A673 (cell line): Measurements from ENCODE around the gene RASAL2. TPM values are rescaled to one million over a fixed set of nuclear protein-coding genes. Genes with fewer than 3 reads are reported as not detected.

Experiments used
- BruUV-seq: library from RNA; stranded (reverse); fragments of 400-500 nt; replicated peaks from 2 replicates; lab custom pipeline; 2021; lab: Mats Ljungman, UMichigan
- CTCF ChIA-PET: fragments of 300-600 bp; sonication (Branson Sonifier 250); formaldehyde crosslinking; loops from one replicate; lab custom pipeline; 2022; ENCODE audit warnings: antibody characterized with exemption; lab: Charles Lee
- POLR2A ChIA-PET: fragments of 300-600 bp; sonication (Branson Sonifier 250); formaldehyde crosslinking; loops from one replicate; lab custom pipeline; 2022; ENCODE audit warnings: antibody characterized with exemption; ENCODE audit not compliant: low non-redundant PET; lab: Charles Lee
- DNase-seq: peaks from one replicate; pipeline ENCODE4 v3.0.0-alpha.2; 2015; ENCODE audit warnings: low spot score
- H3K27ac ChIP-seq: fragments of 200-600 bp; sonication (generic); 2 replicates; pipeline ENCODE4 v1.5.1; 2016; ENCODE audit warnings: mixed run types, low read depth, mild to moderate bottlenecking, mixed read lengths, antibody characterized with exemption, low read length; ENCODE audit not compliant: poor library complexity, severe bottlenecking
- H3K27me3 ChIP-seq: fragments of 200-600 bp; sonication (generic); replicated peaks from 2 replicates; pipeline ENCODE4 v1.6.1; 2017; ENCODE audit warnings: mixed run types, low read depth, mild to moderate bottlenecking, mixed read lengths, antibody characterized with exemption, low read length; ENCODE audit not compliant: insufficient read depth, poor library complexity
- H3K36me3 ChIP-seq: fragments of 200-600 bp; sonication (generic); 2 replicates; pipeline ENCODE4 v1.6.1; 2016; ENCODE audit warnings: mixed run types, mild to moderate bottlenecking, mixed read lengths, antibody characterized with exemption, low read length; ENCODE audit not compliant: insufficient read depth, poor library complexity, severe bottlenecking
- H3K4me1 ChIP-seq: fragments of 200-600 bp; sonication (generic); 2 replicates; pipeline ENCODE4 v1.6.1; 2017; ENCODE audit warnings: mixed run types, mild to moderate bottlenecking, mixed read lengths, antibody characterized with exemption, low read length; ENCODE audit not compliant: insufficient read depth, poor library complexity, severe bottlenecking
- H3K4me3 ChIP-seq: fragments of 200-600 bp; sonication (generic); 2 replicates; pipeline ENCODE4 v1.5.1; 2016; ENCODE audit warnings: low read depth, mixed run types, mild to moderate bottlenecking, mixed read lengths, low read length; ENCODE audit not compliant: poor library complexity, severe bottlenecking
- H3K9me3 ChIP-seq: fragments of 200-600 bp; sonication (generic); 2 replicates; pipeline ENCODE4 v1.6.1; 2016; ENCODE audit warnings: mixed run types, low read depth, mild to moderate bottlenecking, mixed read lengths, antibody characterized with exemption, low read length; ENCODE audit not compliant: poor library complexity, severe bottlenecking
- CTCF ChIP-seq: fragments of 300-800, 200-600 bp; sonication (generic); conservative IDR thresholded peaks from 2 replicates; pipeline ENCODE4 v1.5.1; 2017; ENCODE audit warnings: low read depth, mild to moderate bottlenecking, antibody characterized with exemption, low read length, moderate library complexity, mixed read lengths
- EZH2 ChIP-seq: fragments of 200-600 bp; sonication (generic); IDR thresholded peaks from 2 replicates; pipeline ENCODE4 v1.6.1; 2017; ENCODE audit warnings: borderline replicate concordance, low read depth, mild to moderate bottlenecking, mixed read lengths, antibody characterized with exemption, low read length; ENCODE audit not compliant: poor library complexity, severe bottlenecking
- intact Hi-C: fragments of 100-400 bp; cut with micrococcal nuclease; formaldehyde crosslinking; loops from one replicate; pipeline ENCODE4 v1.10.0; 2022; ENCODE audit not compliant: unreplicated experiment
- total RNA-seq: library from RNA; stranded (reverse); gene quantifications from 2 replicates; pipeline ENCODE4 v1.2.3, GENCODE V29; 2021

The RASAL2 gene
- total RNA-seq, 1 experiment from 2014 or later = 8.3 TPM

GRCh38 chr1:178485541-178485981 is 391.7 kb downstream of the RASAL2 start:
- Histone ChIP-seq H3K36me3 (no peaks in the 10 kb centered on the region), H3K4me1 (peaks cover 7% of the 10 kb centered on the region), H3K4me3 (no peak overlapping the region), H3K9me3 (no peaks in the 10 kb centered on the region), H3K27me3 (no peaks in the 10 kb centered on the region), H3K27ac (no peak overlapping the region)
- DNase-seq = peak; percentile 19
- intact Hi-C loops = no loop called here
- BruUV-seq = no TSS peak
- POLR2A ChIA-PET = no interaction called here
- CTCF ChIA-PET = no interaction called here
- TF ChIP-seq CTCF = no peak
- TF ChIP-seq EZH2 = no peak

- intact Hi-C loops = no loop called here
- Histone ChIP-seq H3K27ac (no peak overlapping the region), H3K4me1 (peaks cover 7% of the 10 kb centered on the region), H3K27me3 (no peaks in the 10 kb centered on the region), H3K36me3 (no peaks in the 10 kb centered on the region), H3K4me3 (no peak overlapping the region), H3K9me3 (no peaks in the 10 kb centered on the region)
- CTCF ChIA-PET = no interaction called here
- TF ChIP-seq CTCF (no peak), EZH2 (no peak)
- no TSS peak for BruUV-seq
- POLR2A ChIA-PET = no interaction called here
- no peak for DNase-seq
Measured at GRCh38 chr1:178486100-178487069, 392.5 kb downstream of the RASAL2 start.

- DNase-seq = no peak
- H3K9me3 ChIP-seq = no peaks in the 10 kb centered on the region
- no peak overlapping the region for H3K4me3 ChIP-seq
- intact Hi-C loops = no loop called here
- POLR2A ChIA-PET = no interaction called here
- no peaks in the 10 kb centered on the region for H3K36me3 ChIP-seq
- CTCF ChIA-PET = no interaction called here
- H3K27me3 ChIP-seq = no peaks in the 10 kb centered on the region
- BruUV-seq = no TSS peak
- peaks cover 7% of the 10 kb centered on the region for H3K4me1 ChIP-seq
- TF ChIP-seq CTCF (no peak), EZH2 (no peak)
- H3K27ac ChIP-seq = no peak overlapping the region
Measured at GRCh38 chr1:178487070-178487615, 393.2 kb downstream of the RASAL2 start.
